GM19455 (cell line): Measurements from ENCODE around the gene PLEKHM3.
"Not testable (repeated sequence)": the region's sequence is repeated elsewhere in the genome, so short reads cannot be mapped to it uniquely, and the experiment has no call there.

Source experiments
- ATAC-seq: cut with Tn5 transposase; IDR thresholded peaks from one replicate; pipeline ENCODE4 v1.9.1; 2021; ENCODE audit not compliant: unreplicated experiment

PLEKHM3 gene

DNA sequence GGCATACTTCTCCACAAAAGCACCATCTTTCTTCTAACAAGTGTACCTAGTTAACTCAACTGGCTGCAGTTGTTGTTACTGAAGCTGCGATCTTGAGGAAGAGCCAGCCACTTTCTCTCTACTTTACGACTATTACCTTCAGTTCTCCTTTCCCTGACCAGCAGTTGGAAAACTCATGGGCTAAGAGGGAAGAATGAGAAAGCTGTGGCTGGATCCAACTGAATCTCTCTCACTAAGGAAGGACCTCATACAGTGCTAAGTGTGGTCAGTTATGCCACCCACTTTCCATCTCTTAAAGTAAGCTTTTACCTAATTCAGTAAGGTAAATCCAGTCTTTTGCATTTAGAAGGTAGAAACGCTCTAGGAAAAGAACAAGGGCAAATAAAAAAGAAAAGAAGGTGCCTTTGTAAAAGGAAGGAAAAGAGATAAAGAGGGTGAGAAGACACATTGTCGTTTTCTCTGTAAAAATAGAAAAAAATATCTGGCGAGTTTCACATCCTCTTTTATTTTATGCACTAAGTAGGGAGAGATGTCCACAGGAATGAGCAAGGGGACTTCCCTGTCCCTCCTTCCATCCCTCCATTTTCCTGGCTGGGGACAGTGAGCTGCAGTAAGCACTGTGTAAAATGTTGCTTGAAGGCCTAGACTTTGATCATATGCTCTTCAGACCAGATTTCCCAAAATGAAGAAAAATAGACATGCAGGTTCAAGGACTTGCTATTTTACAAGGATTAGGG, 73.4 kb downstream of the PLEKHM3 start:
- ATAC-seq, result no peak

DNA sequence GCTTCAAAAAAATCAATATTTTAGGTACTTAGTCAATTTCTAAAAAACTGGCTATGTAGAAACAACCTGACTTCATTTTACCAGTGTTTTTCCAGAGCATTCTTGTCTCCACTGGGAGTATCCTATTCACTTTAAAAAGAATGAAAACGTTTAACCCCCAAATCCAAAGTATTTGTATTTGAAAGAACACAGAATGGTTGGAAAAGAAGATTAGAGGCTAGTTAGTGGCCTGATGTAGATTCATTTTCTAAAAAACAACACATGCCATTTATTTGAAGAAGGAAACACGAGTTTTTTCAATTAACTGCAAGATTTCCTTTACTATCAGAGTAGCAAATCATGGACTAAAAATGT, 74.6 kb downstream of the PLEKHM3 start:
- ATAC-seq, result no peak

DNA sequence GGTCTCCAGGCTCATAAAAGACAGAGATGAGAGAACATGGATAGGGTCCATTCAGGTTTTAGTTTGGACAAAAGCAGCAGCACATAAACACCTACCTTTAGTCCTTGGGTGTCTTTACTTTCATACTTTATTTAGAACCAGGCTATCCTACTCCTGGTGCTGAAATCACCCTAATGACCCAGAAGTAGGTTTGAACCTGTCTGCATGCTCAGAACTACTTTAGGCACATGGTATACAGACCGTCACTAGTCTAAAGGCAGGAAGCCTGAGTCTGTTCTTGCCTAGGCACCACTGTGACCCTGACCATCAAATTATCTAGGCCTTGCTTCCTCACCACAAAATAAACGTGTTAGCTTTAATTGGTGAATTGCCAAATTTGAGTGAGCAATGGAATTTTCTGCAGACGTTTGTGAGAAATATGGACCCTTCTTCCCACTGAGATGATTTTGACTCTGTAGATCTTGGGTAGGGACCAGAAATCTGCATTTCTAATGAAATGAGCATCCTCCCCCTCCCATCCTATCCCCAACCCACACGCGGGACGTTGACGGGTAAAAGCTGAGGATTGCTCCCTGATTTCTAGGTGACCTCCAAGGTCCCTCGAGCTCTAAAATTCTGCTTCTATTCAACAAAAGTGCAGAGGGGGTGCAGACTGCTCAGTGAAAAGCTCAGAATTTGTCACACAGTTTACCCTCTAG, 75.1 kb downstream of the PLEKHM3 start:
- no peak for ATAC-seq

DNA sequence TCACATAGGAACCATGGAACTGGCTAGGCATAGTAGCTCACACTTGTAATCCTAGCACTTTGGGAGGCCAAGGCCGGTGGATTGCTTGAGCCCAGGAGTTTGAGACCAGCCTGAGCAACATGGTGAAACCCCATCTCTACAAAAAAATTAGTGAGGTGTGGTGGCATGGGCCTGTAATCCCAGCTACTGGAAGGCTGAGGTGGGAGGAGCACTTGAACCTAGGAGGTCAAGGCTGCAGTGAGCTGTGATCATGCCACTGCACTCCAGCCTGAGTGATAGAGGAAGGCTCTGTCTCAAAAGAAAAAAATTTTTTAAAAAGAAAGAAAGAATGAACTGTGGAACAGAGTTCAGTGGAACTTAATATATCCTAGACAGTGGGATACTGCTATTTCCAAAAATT, 76.1 kb downstream of the PLEKHM3 start:
- ATAC-seq, result not testable (repeated sequence)

DNA sequence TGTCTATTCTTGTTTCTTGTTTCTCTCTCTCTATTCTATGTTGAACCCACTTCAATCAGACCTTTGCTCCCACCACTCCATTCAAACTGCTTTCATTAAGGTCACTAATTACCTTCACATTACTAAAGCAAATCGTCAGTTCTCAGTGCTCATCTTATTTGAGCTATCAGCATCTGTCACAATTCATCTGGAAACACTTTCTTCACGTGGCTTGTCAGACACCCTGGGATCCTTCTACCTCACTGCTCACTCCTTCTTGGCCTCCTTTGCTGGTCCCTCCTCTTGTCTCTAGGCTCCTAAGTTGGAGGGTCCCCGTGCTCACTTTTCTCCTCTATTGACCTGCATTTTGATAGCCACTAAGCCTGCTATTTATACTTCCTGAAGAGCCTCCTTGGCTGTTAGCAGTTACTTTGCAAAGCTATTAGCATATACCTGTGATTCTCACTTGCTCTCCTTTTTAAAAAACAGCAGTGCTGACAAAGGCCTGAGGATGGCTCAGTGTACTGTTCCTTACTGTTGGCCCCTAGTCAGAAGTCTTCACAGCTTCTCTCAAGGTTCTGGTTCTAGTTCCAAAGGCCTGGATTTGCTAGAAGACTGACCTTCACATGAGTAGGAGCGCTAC, 80.2 kb downstream of the PLEKHM3 start:
- no peak for ATAC-seq

DNA sequence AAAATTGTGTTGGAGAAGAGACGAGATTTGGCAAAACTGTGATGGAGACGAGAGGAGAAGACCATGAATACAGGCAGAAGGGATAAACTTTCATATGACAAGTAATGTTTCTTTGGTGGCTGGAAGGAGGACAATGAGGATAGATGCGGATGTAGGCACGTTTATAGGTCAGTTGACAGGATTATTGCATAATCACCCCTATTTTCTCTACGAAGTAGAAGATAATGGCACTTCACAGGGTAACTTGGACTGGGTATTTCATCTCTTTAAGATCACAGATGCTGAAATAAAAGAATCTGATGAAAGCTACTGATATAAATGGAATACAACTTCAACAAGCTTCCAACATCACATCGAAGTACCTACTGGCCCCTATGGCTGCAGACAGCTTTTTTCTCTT, 81.0 kb downstream of the PLEKHM3 start:
- no peak for ATAC-seq

DNA sequence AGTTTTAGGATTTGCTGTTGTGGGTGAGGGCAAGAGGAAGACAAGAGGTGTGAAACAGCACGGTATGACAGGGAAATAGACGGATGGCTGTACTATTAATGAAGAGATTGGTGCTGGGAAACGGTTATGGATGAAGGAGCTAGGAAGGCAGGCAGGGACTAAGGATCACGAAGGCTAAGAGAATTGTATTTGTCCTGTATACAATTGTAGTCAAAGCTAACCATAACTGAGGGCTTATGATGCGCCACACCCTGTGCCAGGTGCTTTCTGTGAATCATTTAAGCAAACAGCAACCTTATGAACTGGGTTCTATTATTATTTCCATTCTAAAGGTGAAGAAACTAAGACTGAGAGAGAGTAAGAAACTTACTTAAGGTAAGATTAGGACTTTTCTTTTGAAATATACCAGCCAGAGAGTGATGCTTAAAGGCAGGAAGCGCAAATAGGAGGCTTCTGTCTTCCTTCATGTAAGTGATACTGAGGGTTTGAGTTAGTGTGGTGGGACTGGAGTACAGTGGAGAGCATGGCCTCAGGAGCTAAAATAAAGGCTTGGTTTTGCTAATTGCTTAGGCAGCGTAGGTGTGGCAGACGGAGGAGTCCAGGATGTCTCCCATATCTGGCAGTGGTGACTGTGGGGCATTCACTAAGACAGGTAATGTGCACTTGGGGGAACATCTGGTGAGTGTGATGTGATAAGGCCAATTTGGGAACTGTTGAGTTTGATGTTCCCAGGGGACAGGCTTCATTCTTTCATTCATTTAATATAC, 85.8 kb downstream of the PLEKHM3 start:
- ATAC-seq, result no peak

DNA sequence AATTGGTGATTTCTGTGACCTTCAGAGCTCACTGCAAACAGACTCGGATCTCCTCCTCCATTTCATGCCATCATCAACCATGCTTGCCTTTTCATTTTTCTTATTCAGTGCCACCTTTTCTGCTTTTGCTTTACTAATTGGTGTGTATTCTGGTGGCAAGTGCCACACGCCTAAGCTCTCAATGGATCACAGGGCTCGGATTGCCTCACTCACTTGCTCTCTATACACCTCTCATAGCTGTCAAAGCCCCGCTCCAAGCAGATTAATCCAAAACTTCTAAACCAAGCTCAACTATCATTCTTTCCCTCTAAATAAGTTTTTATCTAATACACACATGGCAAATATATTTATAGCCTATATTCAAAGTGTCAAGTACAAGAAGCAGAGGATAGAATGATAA, 86.4 kb downstream of the PLEKHM3 start:
- ATAC-seq, result no peak

DNA sequence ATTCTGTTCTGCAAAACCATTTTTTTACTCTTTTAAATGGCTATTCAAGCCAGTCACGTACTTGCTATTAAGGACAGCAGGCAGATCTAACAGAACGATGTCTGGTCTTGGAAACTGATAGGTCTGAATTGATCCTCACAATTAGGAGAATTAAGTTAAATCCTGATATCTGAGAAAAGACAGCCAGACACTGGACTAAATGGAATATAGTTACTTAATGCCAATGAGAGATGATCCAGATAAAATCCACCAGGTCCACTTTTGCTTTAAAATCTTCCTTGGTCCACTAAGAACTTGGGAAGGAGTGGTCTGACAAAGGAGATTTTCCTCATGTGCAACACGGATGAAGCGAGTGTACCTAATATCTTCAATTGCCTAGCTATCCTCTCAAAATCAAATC, 86.9 kb downstream of the PLEKHM3 start:
- no peak for ATAC-seq

DNA sequence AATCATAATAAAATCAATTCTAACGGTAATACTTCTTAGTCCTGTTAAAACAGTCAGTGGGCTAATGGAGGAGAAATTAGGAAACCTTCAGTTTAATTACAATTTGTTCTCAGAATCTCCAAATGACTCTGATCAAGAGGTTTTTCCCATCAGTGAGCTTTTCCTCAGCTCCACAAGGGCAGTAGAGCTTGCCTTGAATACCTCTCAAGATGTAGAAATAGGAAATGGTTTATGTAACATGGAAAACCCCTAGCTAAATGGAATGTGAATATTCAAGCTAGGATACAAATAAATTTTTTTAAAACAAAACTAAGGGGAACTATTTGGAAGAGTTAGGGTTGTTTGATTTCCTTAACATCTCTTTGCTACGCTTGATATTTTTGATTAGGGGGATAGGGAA, 87.5 kb downstream of the PLEKHM3 start:
- no peak for ATAC-seq

DNA sequence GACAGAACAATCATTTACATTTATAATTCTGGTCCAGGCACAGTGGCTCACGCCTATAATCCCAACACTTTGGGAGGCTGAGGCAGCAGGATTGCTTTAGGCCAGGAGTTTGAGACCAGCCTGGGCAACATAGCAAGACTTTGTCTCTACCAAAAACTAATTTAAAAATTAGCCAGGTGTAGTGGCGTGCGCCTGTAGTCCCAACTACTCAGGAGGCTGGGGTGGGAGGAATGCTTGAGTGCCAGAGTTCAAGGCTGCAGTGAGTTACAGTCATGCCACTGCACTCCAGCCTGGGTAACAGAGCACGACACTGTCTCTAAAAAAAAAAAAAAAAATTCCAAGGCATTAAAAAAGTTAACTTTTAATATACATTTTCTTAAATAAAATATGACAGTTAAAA, 88.1 kb downstream of the PLEKHM3 start:
- no peak for ATAC-seq

DNA sequence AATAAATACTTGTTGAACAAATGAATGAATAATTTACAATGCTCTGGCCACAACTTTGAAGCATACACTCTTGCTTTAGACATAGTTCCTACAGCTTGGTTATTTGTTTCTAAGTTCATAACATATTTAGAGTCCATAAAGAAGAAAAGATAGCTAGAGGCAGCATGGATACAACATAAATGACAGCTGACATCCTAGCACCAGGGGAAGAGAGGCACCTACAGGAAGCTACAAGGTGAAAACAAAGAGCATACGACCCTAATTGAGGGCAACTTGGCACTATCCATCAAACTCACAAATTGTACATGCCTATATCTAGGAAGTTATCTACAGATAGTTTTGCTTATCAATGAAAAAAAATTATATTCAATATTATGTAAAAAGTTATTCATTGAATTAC, 88.9 kb downstream of the PLEKHM3 start:
- ATAC-seq, result no peak

DNA sequence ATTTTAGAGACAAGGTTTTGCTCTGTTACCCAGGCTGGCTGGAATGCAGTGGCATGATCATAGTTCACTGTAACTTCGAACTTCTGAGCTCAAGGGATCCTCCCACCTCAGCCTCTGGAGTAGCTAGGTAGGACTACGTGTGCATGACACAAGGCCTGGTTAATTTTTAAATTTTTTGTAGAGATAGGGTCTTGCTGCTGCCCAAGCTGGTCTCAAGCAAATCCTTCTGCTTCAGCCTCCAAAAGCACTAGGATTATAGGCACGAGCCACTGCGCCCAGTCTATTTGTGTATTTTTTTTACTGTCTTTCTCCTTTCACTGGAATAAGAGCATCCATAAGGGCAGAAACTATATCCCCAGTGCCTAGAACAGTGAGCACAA, 89.3 kb downstream of the PLEKHM3 start:
- no peak for ATAC-seq

DNA sequence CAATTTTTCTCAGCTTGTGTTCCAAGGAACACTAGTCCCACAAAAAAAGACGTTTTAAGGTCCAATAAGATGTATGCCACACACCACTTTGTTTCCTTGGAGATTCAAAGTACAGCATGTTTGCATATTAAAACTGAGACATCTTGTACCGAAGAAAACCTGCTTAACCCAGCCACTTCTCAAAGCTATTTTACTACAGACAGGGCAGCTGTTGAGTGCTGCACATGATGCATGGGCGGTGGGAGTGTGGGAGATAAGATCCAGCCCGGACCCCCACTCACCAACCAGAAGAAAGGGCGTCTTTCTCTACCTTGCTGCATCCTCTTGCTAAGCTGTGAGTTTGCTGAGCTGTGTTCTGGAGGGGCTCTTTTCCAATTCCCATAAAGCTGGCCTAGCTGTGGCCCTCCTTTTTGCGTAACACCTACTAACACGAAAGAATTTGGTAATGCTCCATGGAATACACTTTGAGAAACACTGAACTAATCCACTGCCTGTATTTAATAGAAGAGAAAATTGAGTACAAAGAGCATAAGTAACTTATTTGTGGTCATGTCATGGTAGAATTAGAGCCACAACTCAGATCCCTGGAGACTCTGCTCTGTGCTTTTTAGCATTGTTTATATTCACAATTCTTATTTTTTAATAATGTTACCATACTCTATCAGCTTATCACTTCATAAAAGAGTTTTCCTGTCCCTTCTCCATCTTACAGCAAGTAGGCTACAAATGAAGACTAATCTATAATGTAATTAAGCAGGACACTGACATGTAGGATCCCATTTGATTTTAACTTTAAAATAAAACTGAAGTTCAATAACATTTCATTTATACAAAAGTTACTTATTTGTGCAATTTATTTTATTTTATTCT, 90.0 kb downstream of the PLEKHM3 start:
- ATAC-seq, result no peak

DNA sequence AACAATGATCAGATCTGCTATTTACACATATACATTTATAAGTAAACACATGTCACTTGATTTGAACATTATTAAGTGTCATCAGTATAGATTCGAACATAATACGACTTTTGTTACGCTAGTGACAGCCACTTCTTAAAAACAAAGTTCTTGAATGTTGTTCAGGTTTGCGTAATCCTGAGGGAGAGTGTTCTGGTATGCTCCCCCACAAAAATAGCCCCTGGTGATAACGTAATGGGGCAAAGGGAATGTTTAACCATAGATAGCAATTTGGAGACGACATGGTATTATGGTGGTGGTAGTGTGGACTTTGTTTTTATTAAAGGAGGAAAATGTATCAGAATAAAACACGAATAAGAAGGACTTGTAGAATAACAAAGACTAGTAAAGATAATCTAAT, 90.6 kb downstream of the PLEKHM3 start:
- no peak for ATAC-seq

DNA sequence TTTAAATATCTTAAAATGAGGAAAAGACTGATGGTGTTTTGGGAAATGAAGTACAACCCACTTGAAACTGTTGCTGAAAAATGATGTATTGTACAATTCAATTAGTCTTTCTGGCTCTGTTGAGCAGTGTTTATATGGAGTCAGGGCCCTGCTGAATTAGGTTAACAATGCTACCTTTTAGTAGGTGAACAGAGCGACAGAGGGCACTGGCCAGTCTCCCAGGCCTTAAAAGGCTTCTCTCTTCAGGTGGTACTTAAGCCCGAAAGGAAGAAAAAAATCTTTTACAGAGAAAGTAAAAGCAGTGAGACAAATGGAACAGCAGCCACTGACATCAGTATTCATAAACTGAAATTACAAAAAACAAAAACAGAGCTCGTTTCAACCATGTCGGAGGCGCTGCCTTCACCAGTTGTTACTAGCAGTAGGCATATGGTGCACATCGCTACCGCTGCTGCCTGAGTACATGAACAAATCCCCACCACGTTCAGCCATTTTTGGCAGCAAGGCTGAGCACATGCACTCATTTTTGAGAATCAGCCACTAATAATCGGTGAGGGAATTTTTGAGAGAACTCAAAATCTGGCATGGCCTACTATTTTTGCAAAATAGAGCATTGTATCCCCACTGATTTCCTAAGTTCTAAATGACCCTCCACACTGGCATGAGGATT, 91.8 kb downstream of the PLEKHM3 start:
- ATAC-seq, result no peak

DNA sequence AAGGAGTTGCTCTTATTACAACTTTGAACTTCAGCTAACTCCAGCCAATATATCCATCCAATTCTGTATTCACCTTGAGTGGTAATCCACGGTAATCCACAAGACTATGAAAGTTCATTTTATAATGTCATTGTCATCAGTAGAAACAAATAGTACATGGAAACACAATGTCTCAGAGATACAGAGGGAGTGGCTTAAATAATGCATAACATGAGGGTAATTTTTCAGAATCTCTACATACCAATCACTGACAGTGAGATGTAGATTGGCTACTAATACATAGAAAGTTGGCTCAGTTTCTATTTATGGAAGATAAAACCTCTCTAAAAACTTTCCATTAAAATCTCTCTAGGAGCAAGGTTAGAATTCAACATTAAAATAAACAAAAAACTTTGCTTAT, 93.2 kb downstream of the PLEKHM3 start:
- no peak for ATAC-seq

DNA sequence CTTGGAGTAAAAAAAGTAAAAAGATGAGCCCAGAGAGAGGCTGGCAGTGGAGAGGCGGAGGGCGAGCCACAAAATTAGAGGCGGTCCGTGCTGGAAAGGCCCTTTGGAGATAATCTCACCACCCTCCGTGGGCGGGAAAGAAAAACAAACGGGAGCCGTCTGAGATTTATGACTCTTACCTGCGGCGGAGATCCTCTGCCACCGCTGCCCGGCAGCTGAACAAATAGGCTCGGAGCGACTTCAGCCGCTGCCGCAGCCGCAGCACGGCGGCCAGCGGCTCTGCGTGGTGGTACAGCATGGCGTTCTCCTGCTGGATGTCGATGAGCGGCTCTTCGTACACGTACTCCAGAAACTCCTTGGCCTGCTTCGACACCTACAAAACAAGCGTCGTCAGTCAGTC, 94.6 kb downstream of the PLEKHM3 start:
- ATAC-seq, result no peak

DNA sequence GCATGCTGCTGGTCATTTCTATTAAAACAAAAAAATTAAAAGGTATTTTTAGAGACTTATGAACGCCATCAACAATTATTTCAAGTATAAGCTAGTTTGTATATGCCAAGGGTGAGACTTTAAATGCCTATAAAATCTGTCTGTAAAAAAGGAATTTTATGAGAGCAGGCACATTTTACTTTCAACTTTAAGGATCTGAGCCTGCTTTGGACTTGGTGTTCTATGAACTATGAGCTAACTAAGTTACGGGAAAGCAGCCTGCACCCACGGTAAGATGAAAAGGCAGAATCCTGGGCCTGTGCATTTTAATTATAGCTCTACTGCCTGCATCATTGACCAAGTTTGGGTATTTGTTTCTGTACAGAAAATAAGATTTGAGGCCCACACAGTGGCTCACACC, 95.4 kb downstream of the PLEKHM3 start:
- ATAC-seq, result no peak

DNA sequence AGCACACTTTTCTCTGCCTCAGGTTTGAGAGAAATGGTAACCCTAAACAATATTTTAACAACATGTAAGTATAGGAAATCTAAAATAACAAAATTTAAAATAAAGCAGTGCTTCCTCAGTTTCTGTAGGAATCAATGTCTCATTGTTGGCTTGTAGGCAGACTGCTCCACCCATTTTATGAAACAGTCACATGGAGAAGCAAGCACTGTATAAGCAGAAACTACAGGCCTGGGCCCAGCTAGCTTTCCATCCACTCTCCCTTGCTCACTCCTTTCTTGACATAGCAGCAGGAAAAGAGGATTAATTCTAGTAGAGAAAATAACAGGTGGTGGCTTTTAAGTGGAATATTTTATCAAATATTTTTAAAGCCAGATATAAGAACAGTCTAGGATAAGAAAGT, 97.2 kb downstream of the PLEKHM3 start:
- ATAC-seq, result no peak
